ENCODE data around the gene FEV. TPM values are rescaled to one million over a fixed set of nuclear protein-coding genes. Genes with fewer than 3 reads are reported as not detected.

FEV gene
- total RNA-seq, 1 donor from 2014 or later = not detected

GRCh38 chr2:218990612-218991011 lies 5.6 kb upstream of the FEV start:
- H3K9me3 ChIP-seq = no peaks in the 10 kb centered on the region
- H3K4me1 ChIP-seq = peaks cover 14% of the 10 kb centered on the region
- intact Hi-C loops (cut with DNase I) = no loop called here
- TF ChIP-seq CTCF (IDR thresholded peaks at IDR 0.05) = no peak
- no peaks in the 10 kb centered on the region for H3K36me3 ChIP-seq
- peaks cover 99% of the 10 kb centered on the region for H3K27me3 ChIP-seq
- no peak overlapping the region for H3K4me3 ChIP-seq
- DNase-seq (no peak), ATAC-seq (no peak)
- no peak overlapping the region for H3K27ac ChIP-seq

GRCh38 chr2:218990052-218990451 lies 5.1 kb upstream of the FEV start:
- TF ChIP-seq CTCF (IDR thresholded peaks at IDR 0.05) = no peak
- no peak overlapping the region for H3K4me3 ChIP-seq
- no peaks in the 10 kb centered on the region for H3K9me3 ChIP-seq
- peaks cover 99% of the 10 kb centered on the region for H3K27me3 ChIP-seq
- intact Hi-C loops (cut with DNase I) = no loop called here
- H3K4me1 ChIP-seq = peaks cover 18% of the 10 kb centered on the region
- no peak for DNase-seq
- no peak overlapping the region for H3K27ac ChIP-seq
- H3K36me3 ChIP-seq = no peaks in the 10 kb centered on the region
- no peak for ATAC-seq

GRCh38 chr2:218988650-218989049 lies 3.7 kb upstream of the FEV start:
- ATAC-seq = no peak
- no peak for TF ChIP-seq CTCF (IDR thresholded peaks at IDR 0.05)
- Histone ChIP-seq H3K27me3 (peaks cover 99% of the 10 kb centered on the region), H3K9me3 (no peaks in the 10 kb centered on the region), H3K4me3 (no peak overlapping the region), H3K27ac (no peak overlapping the region), H3K36me3 (no peaks in the 10 kb centered on the region), H3K4me1 (peaks cover 27% of the 10 kb centered on the region)
- DNase-seq = no peak
- intact Hi-C loops (cut with DNase I) = no loop called here

- Histone ChIP-seq H3K36me3 (no peaks in the 10 kb centered on the region), H3K4me1 (peaks cover 23% of the 10 kb centered on the region), H3K27me3 (peaks cover 99% of the 10 kb centered on the region), H3K27ac (no peak overlapping the region), H3K9me3 (no peaks in the 10 kb centered on the region), H3K4me3 (no peak overlapping the region)
- no peak for TF ChIP-seq CTCF (IDR thresholded peaks at IDR 0.05)
- ATAC-seq (no peak), DNase-seq (no peak)
- intact Hi-C loops (cut with DNase I) = no loop called here
Measured at GRCh38 chr2:218988164-218988563, 3.2 kb upstream of the FEV start.

GRCh38 chr2:218986148-218986761 lies 1.3 kb upstream of the FEV start:
- H3K27ac ChIP-seq = no peak overlapping the region
- DNase-seq = no peak
- H3K27me3 ChIP-seq = peaks cover 99% of the 10 kb centered on the region
- H3K36me3 ChIP-seq = no peaks in the 10 kb centered on the region
- peaks cover 34% of the 10 kb centered on the region for H3K4me1 ChIP-seq
- intact Hi-C loops (cut with DNase I) = no loop called here
- no peaks in the 10 kb centered on the region for H3K9me3 ChIP-seq
- no peak for TF ChIP-seq CTCF (IDR thresholded peaks at IDR 0.05)
- no peak overlapping the region for H3K4me3 ChIP-seq
- ATAC-seq = no peak

Measured in upper lobe of right lung (tissue), 1 donor.